Inferior parietal cortex (tissue), 1 donor: Measurements from ENCODE around the gene NNT.
"Not testable (repeated sequence)": the region's sequence is repeated elsewhere in the genome, so short reads cannot be mapped to it uniquely, and the experiment has no call there.

Experiments used
- DNase-seq: peaks from one replicate; pipeline ENCODE4 v3.0.0-alpha.2; 2016; ENCODE audit errors: extremely low spot score

The NNT gene

DNA sequence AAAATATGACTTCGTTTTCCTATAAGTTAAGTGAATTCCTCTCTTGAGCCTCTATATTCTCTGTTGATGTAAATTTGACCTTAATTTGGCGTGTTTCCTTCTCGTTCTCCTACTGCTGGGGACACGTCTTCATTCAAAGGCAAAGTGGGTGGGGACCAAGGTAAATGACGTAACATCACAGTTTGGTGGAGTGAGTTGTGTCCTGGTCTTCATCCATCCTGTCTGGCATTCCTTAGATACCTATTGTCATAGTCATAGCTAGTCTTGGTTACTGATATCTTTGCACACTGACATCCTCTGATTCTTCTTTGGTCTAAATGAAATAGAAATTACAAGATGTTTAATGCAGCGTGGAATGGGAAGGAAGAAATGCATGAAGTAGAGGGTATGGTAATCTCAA, 108.5 kb downstream of the NNT start:
- no peak for DNase-seq

DNA sequence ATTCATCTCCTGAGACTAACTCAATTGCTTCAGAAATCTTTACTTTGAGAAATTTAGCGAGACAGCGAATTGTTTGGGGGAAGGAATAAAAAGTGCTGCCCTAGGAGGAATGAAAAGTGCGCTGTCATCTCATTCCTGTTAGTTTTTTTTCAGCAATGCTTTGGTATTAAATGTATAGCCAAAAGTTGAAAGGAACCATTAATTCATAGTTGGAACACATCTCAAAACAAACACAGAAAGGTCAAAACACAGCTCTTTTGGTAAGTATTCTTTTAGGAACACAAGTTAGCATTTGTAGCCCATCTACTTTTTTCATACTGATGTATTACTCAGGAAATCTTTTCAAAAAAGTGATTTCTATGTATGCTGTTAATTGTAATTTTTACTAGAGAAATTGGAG, 109.1 kb downstream of the NNT start:
- no peak for DNase-seq

DNA sequence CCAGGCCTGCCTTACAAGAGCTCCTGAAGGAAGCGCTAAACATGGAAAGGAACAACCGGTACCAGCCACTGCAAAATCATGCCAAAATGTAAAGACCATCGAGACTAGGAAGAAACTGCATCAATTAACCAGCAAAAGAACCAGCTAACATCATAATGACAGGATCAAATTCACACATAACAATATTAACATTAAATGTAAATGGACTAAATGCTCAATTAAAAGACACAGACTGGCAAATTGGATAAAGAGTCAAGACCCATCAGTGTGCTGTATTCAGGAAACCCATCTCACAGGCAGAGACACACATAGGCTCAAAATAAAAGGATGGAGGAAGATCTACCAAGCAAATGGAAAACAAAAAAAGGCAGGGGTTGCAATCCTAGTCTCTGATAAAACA, 116.8 kb downstream of the NNT start:
- not testable (repeated sequence) for DNase-seq

DNA sequence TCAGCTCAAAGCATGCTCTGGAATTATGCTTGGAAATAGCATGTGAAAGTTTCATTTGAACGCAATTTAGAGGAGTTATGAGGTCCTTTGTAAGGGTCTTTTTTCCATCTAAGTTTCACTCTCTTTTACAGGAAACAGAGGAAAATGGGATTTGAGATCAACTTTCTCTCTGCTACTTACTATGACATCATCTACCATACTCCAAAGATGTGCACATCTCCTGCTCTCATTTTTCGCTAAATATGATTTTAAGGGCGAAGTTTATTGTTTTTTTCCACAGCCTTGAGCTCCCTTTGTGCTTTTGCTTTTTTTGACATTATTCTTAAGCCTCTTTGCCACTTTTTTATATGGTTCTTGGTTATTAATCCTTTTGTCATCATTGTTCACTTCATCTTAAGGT, 125.6 kb downstream of the NNT start:
- DNase-seq: no peak

DNA sequence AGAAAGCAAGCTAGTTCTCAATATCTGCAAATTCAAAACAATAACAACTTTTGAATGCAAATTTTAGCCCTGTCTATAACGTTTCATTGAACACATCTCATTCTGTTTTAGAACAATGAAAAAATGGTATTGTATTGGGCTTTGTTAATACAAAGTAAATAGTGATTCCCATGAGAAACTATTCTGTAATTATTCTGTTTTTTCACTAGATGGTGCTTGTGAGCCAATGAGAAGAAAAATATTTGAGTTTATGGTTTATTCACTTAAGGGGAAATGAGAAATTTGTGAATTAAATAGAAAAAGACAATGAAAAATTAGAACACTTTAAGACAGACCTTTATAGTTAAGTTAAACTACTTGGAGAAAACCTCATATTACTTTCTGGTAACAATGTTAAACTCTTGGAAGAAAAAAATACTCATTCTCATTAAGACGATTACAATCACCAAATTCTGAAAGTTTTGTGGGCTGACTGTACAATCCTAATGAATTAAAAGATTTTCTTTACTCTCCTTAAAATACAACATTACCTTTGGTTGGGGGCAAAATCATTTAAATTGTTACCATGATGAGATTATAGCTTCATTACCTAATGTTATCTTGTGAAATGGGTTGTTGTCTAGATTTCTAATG, 127.0 kb downstream of the NNT start:
- DNase-seq: peak; percentile 53

- DNase-seq: no peak
Observed at GRCh38 chr5:43730832-43731342, 127.9 kb downstream of the NNT start.

DNA sequence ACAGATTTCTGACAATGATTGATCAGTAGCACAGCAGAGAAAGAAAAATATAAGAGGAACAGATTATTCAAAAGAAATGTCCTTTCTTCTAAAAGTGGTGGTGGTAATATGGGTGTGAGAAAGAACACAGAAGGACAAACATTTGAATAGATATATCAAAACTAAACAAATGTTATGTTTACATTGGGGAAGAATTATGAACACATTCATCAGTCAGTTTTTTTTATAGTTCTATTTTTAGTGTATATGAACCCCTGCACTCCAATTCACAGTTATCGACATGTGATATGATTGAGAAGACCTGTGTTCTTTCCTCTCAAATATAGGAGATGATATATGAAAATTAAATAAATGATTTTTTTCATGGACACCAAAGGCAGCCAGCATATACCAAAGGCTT, 128.6 kb downstream of the NNT start:
- DNase-seq: no peak

DNA sequence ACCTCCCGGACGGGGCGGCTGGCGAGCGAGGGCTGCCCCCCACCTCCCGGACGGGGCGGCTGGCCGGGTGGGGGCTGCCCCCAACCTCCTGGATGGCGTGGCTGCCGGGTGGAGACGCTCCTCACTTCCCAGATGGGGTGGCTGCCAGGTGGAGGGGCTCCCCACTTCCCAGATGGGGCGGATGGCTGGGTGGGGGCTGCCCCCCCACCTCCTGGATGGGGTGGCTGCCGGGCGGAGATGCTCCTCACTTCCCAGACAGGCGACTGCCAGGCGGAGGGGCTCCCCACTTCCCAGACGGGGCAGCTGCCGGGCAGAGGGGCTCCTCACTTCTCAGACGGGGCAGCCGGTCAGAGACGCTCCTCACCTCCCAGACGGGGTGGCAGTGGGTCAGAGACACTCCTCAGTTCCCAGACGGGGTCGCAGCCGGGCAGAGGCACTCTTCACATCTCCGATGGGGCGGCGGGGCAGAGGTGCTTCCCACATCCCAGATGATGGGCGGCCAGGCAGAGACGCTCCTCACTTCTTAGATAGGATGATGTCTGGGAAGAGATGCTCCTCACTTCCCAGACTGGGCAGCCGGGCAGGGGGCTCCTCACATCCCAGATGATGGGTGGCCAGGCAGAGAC, 143.1 kb downstream of the NNT start:
- DNase-seq: not testable (repeated sequence)

DNA sequence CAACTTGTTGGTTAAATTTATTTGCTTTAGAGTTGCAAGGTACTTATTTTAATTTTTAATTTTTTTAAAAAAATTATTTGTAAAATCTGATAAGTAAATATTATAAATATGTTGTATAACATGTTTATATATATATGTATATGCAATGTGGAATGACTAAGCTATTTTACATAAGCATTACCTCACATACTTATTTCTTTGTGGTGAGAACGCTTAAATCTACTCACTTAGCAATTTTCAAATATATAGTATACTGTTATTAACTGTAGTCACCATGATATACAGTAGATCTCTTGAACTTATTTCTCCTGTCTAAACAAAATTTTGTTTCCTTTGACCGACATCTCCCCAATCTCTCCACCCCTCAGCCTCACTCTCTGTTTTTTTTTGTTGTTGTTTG, 147.8 kb downstream of the NNT start:
- no peak for DNase-seq

DNA sequence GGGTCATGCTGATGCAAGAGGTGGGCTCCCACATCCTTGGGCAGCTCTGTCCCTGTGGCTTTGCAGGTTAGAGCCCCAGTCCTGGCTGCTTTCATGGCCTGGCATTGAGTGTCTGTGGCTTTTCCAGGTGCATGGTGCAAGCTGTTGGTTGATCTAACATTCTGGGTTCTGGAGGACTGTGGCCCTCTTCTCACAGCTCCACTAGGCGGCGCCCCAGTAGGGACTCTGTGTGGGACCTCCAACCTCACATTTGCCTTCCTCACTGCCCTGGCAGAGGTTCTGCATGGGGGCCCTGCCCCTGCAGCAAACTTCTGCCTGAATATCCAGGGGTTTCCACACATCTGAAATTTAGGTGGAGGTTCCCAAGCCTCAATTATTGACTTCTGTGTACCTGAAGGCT, 150.1 kb downstream of the NNT start:
- no peak for DNase-seq
